Measurements from ENCODE around the gene ABCC2. TPM values are rescaled to one million over a fixed set of nuclear protein-coding genes. Genes with fewer than 3 reads are reported as not detected.

The ABCC2 gene
- total RNA-seq, 4 donors from 2014 or later = 0.84 to 9.1 (median 1.5) TPM

DNA sequence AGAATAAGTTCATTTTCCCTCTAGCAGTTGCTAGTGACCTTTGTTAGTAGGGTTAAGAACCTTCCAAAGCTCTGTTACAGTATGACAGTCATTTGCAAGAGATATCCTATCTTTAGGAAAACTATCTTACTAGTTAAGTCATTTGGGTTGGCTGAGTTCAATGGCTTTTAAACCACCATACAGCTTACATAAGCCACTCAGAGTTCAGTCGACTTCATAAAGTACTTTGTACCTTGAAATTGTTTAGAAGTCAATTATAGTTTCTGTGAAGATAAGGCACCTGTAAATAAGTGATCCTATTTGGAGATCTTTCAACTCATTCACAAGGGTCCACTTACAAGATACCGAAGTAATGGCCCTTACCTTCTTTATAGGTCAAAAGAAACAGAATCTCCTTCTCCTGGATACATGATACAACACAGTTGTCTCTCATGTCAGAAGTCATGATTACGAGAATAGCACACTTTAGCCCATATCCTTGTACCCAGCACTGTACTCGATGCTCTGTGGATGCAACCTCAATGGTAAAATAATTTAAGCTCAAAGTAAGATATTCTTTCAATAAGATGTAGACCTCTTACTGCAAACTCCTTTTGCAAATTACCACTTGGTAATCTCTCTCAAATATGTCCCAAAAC lies 11.9 kb upstream of the ABCC2 start:
- TF ChIP-seq, protein P1, sequence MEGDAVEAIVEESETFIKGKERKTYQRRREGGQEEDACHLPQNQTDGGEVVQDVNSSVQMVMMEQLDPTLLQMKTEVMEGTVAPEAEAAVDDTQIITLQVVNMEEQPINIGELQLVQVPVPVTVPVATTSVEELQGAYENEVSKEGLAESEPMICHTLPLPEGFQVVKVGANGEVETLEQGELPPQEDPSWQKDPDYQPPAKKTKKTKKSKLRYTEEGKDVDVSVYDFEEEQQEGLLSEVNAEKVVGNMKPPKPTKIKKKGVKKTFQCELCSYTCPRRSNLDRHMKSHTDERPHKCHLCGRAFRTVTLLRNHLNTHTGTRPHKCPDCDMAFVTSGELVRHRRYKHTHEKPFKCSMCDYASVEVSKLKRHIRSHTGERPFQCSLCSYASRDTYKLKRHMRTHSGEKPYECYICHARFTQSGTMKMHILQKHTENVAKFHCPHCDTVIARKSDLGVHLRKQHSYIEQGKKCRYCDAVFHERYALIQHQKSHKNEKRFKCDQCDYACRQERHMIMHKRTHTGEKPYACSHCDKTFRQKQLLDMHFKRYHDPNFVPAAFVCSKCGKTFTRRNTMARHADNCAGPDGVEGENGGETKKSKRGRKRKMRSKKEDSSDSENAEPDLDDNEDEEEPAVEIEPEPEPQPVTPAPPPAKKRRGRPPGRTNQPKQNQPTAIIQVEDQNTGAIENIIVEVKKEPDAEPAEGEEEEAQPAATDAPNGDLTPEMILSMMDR (IDR thresholded peaks at IDR 0.05) = no peak
- ATAC-seq (ENCODE audit: low FRiP score) (no peak), DNase-seq (ENCODE audit: low spot score) (no peak)

GRCh38 chr10:99775850-99776249 lies 6.6 kb upstream of the ABCC2 start:
- TF ChIP-seq, protein P1 (IDR thresholded peaks at IDR 0.05) = no peak
- ATAC-seq (ENCODE audit: low FRiP score) (peak; percentile 79), DNase-seq (ENCODE audit: low spot score) (no peak)

- no peak for ATAC-seq (ENCODE audit: low FRiP score)
- DNase-seq (ENCODE audit: low spot score) = no peak
These were observed 4.3 kb upstream of the ABCC2 start for GRCh38 chr10:99777918-99778714.

DNA sequence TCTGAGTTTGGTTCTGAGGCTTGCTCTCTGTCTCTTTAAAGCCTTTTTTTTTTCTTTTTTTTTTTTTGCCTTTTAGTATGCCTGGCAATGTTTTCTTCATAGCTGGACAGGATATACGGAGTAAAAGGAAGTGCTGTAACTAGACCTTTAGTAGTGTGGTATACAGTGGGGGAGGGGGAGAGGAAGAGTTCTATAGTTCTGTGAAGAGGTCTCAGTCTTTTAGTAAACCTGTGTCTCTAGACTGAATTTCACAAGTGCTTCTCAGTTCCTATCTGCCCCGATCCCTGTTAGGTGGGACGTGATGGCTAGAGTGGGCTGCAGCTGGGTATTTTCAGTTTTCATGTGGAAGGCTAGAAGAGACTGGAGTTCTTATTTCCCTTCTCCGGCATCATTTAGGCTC lies 3.1 kb upstream of the ABCC2 start:
- TF ChIP-seq, protein P1 (IDR thresholded peaks at IDR 0.05) = no peak
- DNase-seq (ENCODE audit: low spot score) = no peak
- peak; percentile 50 for ATAC-seq (ENCODE audit: low FRiP score)

More at GRCh38 chr10:99777918-99778714, 4.3 kb upstream of the ABCC2 start:
- TF ChIP-seq, protein P1 (IDR thresholded peaks at IDR 0.05) = no peak

DNA sequence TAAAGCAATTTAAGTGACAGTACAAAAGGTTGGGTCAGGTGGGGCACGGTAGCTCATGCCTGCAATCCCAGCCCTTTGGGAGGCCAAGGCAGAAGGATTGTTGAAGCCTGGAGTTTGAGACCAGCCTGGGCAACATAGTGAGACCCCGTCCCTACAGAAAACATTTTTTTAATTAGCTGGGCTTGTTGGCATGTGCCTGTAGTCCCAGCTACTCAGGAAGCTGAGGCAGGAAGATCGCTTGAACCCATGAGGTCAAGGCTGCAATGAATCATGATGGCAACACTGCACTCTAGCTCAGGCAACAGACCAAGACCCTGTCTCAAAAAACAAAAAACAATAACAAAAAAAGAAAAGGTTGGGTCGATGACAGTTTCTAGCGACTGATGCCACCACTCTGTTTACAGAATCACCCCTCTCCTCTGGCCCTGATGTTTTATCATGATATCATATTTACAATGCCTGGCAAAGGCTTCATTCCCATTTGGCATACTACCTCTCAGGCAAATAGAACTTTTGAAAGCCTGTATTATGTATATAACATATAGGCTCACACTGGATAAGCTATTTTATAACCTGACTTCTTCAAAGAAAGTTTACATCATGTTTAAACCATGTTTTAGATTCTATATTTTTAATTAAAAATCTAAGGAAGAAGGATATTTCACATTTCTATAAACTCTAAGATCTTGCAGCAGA lies 558 bp upstream of the ABCC2 start:
- no peak for DNase-seq (ENCODE audit: low spot score)
- ATAC-seq (ENCODE audit: low FRiP score) = no peak
- TF ChIP-seq, protein P1 (IDR thresholded peaks at IDR 0.05) = no peak

DNA sequence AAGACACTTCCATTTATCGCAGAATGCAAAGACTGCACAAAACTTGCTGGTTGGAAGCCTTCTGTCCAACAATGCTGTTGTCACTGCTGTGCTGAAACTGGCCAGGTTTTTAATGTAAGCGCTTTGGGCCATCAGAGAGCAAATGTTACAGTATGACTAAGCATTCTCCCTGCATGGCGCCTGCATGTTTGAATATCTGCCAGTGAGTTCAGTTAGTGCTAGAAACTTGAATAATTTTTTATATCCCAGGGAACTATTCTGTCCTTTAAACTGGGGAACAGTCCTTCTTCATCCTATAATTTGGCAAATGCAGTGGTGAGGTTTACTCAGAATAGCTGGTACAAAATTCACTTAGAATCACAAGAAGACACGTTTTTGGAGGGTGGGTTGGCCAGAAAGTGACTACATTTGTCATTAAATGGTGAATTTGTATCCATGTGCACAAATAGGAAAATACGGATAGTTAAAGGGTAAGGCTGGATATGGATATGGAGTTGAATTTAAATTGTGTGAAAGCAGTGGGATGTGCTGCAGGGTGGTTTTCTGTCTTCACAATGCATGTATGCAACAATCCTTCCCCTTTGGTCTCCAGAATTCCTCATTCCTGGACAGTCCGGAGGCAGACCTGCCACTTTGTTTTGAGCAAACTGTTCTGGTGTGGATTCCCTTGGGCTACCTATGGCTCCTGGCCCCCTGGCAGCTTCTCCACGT lies 1.7 kb downstream of the ABCC2 start:
- DNase-seq (ENCODE audit: low spot score) (no peak), ATAC-seq (ENCODE audit: low FRiP score) (no peak)
- TF ChIP-seq, protein P1 (IDR thresholded peaks at IDR 0.05) = no peak
